K562 (cell line): Measurements from ENCODE around the gene RERE. TPM values are rescaled to one million over a fixed set of nuclear protein-coding genes. Genes with fewer than 3 reads are reported as not detected.
A peak's percentile ranks its signal among the peaks of the same experiment; 100 is the strongest.

Experiments
- ATAC-seq: fragments of 200-7000 bp; cut with Tn5 transposase; 3 replicates; pipeline ENCODE4 v1.9.1; 2020; ENCODE audit warnings: moderate library complexity
- BruUV-seq: library from RNA; stranded (reverse); fragments of 400-500 nt; replicated peaks from 2 replicates; lab custom pipeline; 2021; lab: Mats Ljungman, UMichigan
- CTCF ChIA-PET: fragments of 300-600 bp; formaldehyde crosslinking; extraction: SDS; loops from one replicate; lab custom pipeline; 2021; ENCODE audit warnings: low intra/inter-chr PET ratio; lab: Yijun Ruan, JAX
- POLR2A ChIA-PET: fragments of 300-600, 350-650 bp; sonication (Branson Sonifier 250); formaldehyde crosslinking; extraction: SDS; loops from one replicate; lab custom pipeline; 2021; ENCODE audit warnings: antibody characterized with exemption, inconsistent platforms; lab: Yijun Ruan, JAX
- DNase-seq, 4 experiments: peaks; one replicate each; pipeline versions ENCODE4 v3.0.0 to v3.0.0-alpha.2; 2011 to 2018; ENCODE audit warnings: low spot score in 3 of 4, mixed read lengths in 3 of 4; ENCODE audit errors: extremely low read depth in 1 of 4
- FAIRE-seq: peaks from 2 replicates; lab custom pipeline; 2011; peaks lifted over from hg19 to GRCh38; lab: Jason Lieb, UNC
- H2AFZ ChIP-seq: 2 replicates; pipeline ENCODE4 v1.6.0; 2011; ENCODE audit warnings: low read depth, low read length, control low read depth, inconsistent platforms
- H3K27ac ChIP-seq: fragments of 200-600 bp; 3 replicates; pipeline ENCODE4 v1.8.0; 2011; ENCODE audit warnings: low read depth, mild to moderate bottlenecking, control low read depth, inconsistent platforms, low read length, moderate library complexity, mixed read lengths; ENCODE audit errors: extremely low read depth
- H3K27me3 ChIP-seq, 2 experiments: fragments of 300-600 bp in 1 of 2; 2 replicates in 1 of 2; 3 replicates in 1 of 2; pipeline versions ENCODE4 v1.6.0 to v1.8.0; 2011; ENCODE audit warnings: inconsistent platforms in 2 of 2, low read length in 2 of 2, mild to moderate bottlenecking in 1 of 2, mixed read lengths in 1 of 2, moderate library complexity in 1 of 2; ENCODE audit not compliant: control insufficient read depth in 2 of 2, insufficient read depth in 2 of 2
- H3K36me3 ChIP-seq: fragments of 300-600 bp; 3 replicates; pipeline ENCODE4 v1.8.0; 2011; ENCODE audit warnings: mild to moderate bottlenecking, low read length, inconsistent platforms; ENCODE audit not compliant: control insufficient read depth, insufficient read depth
- H3K4me1 ChIP-seq, 2 experiments: fragments of 200-600 bp in 1 of 2; replicated peaks in 1 of 2; 2 replicates in 1 of 2; 3 replicates in 1 of 2; pipeline versions ENCODE4 v1.5.1 to v1.8.0; 2011; ENCODE audit warnings: inconsistent platforms in 2 of 2, low read length in 2 of 2, mild to moderate bottlenecking in 1 of 2, mixed read lengths in 1 of 2, moderate library complexity in 1 of 2; ENCODE audit not compliant: control insufficient read depth in 2 of 2, insufficient read depth in 2 of 2
- H3K4me2 ChIP-seq: 2 replicates; pipeline ENCODE4 v1.6.1; 2011; ENCODE audit warnings: low read length, control low read depth, inconsistent platforms, mixed read lengths; ENCODE audit not compliant: insufficient read depth
- H3K4me3 ChIP-seq: fragments of 200-600 bp; sonication (generic), shearing (Covaris generic); 2 replicates; pipeline ENCODE4 v1.5.1; 2016; ENCODE audit warnings: control low read depth, inconsistent platforms
- H3K79me2 ChIP-seq: fragments of 200-600 bp; 3 replicates; pipeline ENCODE4 v1.8.0; 2011; ENCODE audit warnings: low read length, inconsistent platforms; ENCODE audit not compliant: control insufficient read depth, insufficient read depth
- H3K9ac ChIP-seq, 2 experiments: 2 replicates each; pipeline versions ENCODE4 v1.6.0 to v1.6.1; 2011; ENCODE audit warnings: low read depth in 2 of 2, low read length in 2 of 2, control low read depth in 1 of 2, inconsistent platforms in 1 of 2, mild to moderate bottlenecking in 1 of 2, mixed read lengths in 1 of 2; ENCODE audit not compliant: insufficient read depth in 1 of 2
- H3K9me1 ChIP-seq: one replicate; pipeline ENCODE4 v1.6.0; 2011; ENCODE audit warnings: inconsistent platforms, mild to moderate bottlenecking, low read length, moderate library complexity; ENCODE audit not compliant: control insufficient read depth, insufficient read depth
- H3K9me3 ChIP-seq: replicated peaks from 2 replicates; pipeline ENCODE4 v1.5.1; 2011; ENCODE audit warnings: low read depth, low read length, inconsistent platforms; ENCODE audit not compliant: control insufficient read depth, insufficient read depth
- H4K20me1 ChIP-seq: replicated peaks from 2 replicates; pipeline ENCODE4 v1.6.1; 2011; ENCODE audit warnings: low read length, inconsistent platforms, mixed read lengths; ENCODE audit not compliant: control insufficient read depth, insufficient read depth
- ARID1B ChIP-seq: fragments of 450-650 bp; IDR thresholded peaks from 2 replicates; pipeline ENCODE4 v1.6.1; 2016; ENCODE audit warnings: antibody characterized with exemption, mild to moderate bottlenecking, inconsistent platforms
- ATF7 ChIP-seq: fragments of 450-650 bp; IDR thresholded peaks from 2 replicates; pipeline ENCODE4 v1.7.1; 2014; ENCODE audit warnings: mild to moderate bottlenecking, moderate library complexity
- CBFA2T2 ChIP-seq: fragments of 450-650 bp; conservative IDR thresholded peaks from 2 replicates; pipeline ENCODE4 v1.6.1; 2017; ENCODE audit warnings: mild to moderate bottlenecking
- CBFA2T3 ChIP-seq: fragments of 450-650 bp; IDR thresholded peaks from 2 replicates; pipeline ENCODE4 v1.6.1; 2017
- EP300 ChIP-seq: IDR thresholded peaks from 2 replicates; pipeline ENCODE4 v1.6.1; 2012; ENCODE audit warnings: low read length, improper control_type of control experiment
- NCOA2 ChIP-seq, 2 experiments: fragments of 450-650 bp; IDR thresholded peaks; 2 replicates each; pipeline ENCODE4 v1.6.1; 2018; ENCODE audit warnings: mild to moderate bottlenecking in 2 of 2, moderate library complexity in 1 of 2; ENCODE audit not compliant: partially characterized antibody in 2 of 2
- NFIC ChIP-seq: fragments of 450-650 bp; IDR thresholded peaks from 2 replicates; pipeline ENCODE4 v1.6.1; 2017; ENCODE audit warnings: mild to moderate bottlenecking, inconsistent platforms
- NR2C1 ChIP-seq, 2 experiments: fragments of 450-650 bp; IDR thresholded peaks; 2 replicates each; pipeline ENCODE4 v1.6.1; 2017; ENCODE audit warnings: mild to moderate bottlenecking in 2 of 2, antibody characterized with exemption in 1 of 2, inconsistent platforms in 1 of 2, missing compliant biosample characterization in 1 of 2, missing genetic modification characterization in 1 of 2
- POLR2AphosphoS5 ChIP-seq: IDR thresholded peaks from 2 replicates; pipeline ENCODE4 v1.6.1; 2011; ENCODE audit warnings: mild to moderate bottlenecking, low read depth, low read length, moderate library complexity; ENCODE audit not compliant: control insufficient read depth, insufficient read depth
- RHOXF2B ChIP-seq: fragments of 250-450 bp; sonication (Bioruptor Pico); conservative IDR thresholded peaks from 2 replicates; pipeline ENCODE4 v1.5.1; 2021
- SMARCC2 ChIP-seq: fragments of 450-650 bp; IDR thresholded peaks from 2 replicates; pipeline ENCODE4 v1.6.1; 2017; ENCODE audit warnings: antibody characterized with exemption, moderate library complexity, mild to moderate bottlenecking, low read depth
- TEAD4 ChIP-seq, 2 experiments: sonication (generic) in 1 of 2; formaldehyde crosslinking in 1 of 2; IDR thresholded peaks; 2 replicates each; pipeline versions ENCODE4 v1.6.1 to v1.8.0; 2012 to 2022; ENCODE audit warnings: borderline replicate concordance in 1 of 2, inconsistent platforms in 1 of 2, low read length in 1 of 2, mild to moderate bottlenecking in 1 of 2, missing genetic modification reagents in 1 of 2
- TOE1 ChIP-seq, 2 experiments: fragments of 450-650 bp in 1 of 2; sonication (generic) in 1 of 2; formaldehyde crosslinking in 1 of 2; IDR thresholded peaks; 2 replicates each; pipeline versions ENCODE4 v1.7.1 to v1.8.0; 2016 to 2022; ENCODE audit warnings: borderline replicate concordance in 2 of 2, mild to moderate bottlenecking in 2 of 2, antibody characterized with exemption in 1 of 2, inconsistent platforms in 1 of 2, low read depth in 1 of 2, missing genetic modification reagents in 1 of 2, moderate library complexity in 1 of 2
- ZBTB49 ChIP-seq: sonication (generic); formaldehyde crosslinking; IDR thresholded peaks from 2 replicates; pipeline ENCODE4 v1.8.0; 2022; ENCODE audit warnings: missing genetic modification reagents, mild to moderate bottlenecking, borderline replicate concordance
- ZNF175 ChIP-seq: fragments of 200-800 bp; sonication (Bioruptor generic); IDR thresholded peaks from 2 replicates; pipeline ENCODE4 v1.6.1; 2016; ENCODE audit warnings: low read depth, mild to moderate bottlenecking, missing genetic modification characterization, missing compliant biosample characterization
- WGBS: fragments of 100-300 bp; shearing (Covaris generic); methylation state at CpG from one replicate; pipeline ENCODE4 v1.1.6; 2016; ENCODE audit warnings: low coverage, mixed read lengths; ENCODE audit not compliant: insufficient coverage; ENCODE audit errors: missing lambda C conversion rate; 5-methylcytosine and 5-hydroxymethylcytosine counted together
- in situ Hi-C: fragments of 300-500 bp; cut with MboI; formaldehyde crosslinking; loops from 4 replicates; pipeline ENCODE4 v1.15.0; 2018; ENCODE audit warnings: inconsistent platforms, mixed read lengths
- intact Hi-C: fragments of 100-400 bp; cut with micrococcal nuclease; formaldehyde crosslinking; loops from 2 replicates; pipeline ENCODE4 v1.14.2; 2022
- polyA plus RNA-seq, 8 experiments: library from polyadenylated mRNA; depleted of rRNA in 4 of 8; stranded (reverse) in 5 of 8; unstranded in 3 of 8; fragments of >200 nt; fragmentation: Nextera tagmentation in 2 of 8; fragmentation: Illumina TruSeq in 1 of 8; extraction: Ambion mirVana in 2 of 8; extraction: Trizol in 1 of 8; gene quantifications; 2 replicates each; pipeline versions ENCODE4 v1.2.1 to v1.2.3, GENCODE V29; 2011 to 2014; ENCODE audit warnings: inconsistent platforms in 1 of 8, missing spikeins in 1 of 8
- total RNA-seq, 7 experiments: library from RNA; depleted of rRNA in 6 of 7; stranded (reverse); fragments of >200 nt in 6 of 7; fragmentation: Illumina TruSeq in 2 of 7; extraction: Trizol in 2 of 7; gene quantifications; 2 replicates each; pipeline versions ENCODE4 v1.2.1 to v1.2.3, GENCODE V29; 2011 to 2021; ENCODE audit warnings: low replicate concordance in 1 of 7
- TF ChIP-seq, protein P1 (sequence below): fragments of 450-650 bp; IDR thresholded peaks from 2 replicates; pipeline ENCODE4 v1.6.1; 2014; ENCODE audit warnings: low read depth, mild to moderate bottlenecking, moderate library complexity, borderline replicate concordance
- TF ChIP-seq, protein P2 (sequence below): sonication (generic); IDR thresholded peaks from 2 replicates; pipeline ENCODE4 v1.6.1; 2016

The RERE gene
- total and polyA plus RNA-seq, 9 of the 15 experiments (the other 6 are each of a cell fraction or from before 2014, with no cell fraction given) = 3.0 to 51.5 (median 13.4) TPM

- ChIA-PET POLR2A (interaction anchor here (0.9 to 2.6 kb wide), 5 partner anchors 8 to 59 kb away, joined by 3 to 11 read pairs (median 4); no protein-coding TSS in a partner anchor), CTCF (no interaction called here)
- peaks cover 34 to 50% of the 10 kb centered on the region in 2 experiments for H3K4me1 ChIP-seq
- no peak overlapping the region for H3K4me3 ChIP-seq
- peak; percentile 73 for FAIRE-seq
- H3K79me2 ChIP-seq = peaks cover 73% of the 10 kb centered on the region
- no TSS peak for BruUV-seq
- intact Hi-C loops = no loop called here
- no peaks in the 10 kb centered on the region for H3K9me3 ChIP-seq
- peak; percentile 36 to 79 (median 54) for DNase-seq
- H2AFZ ChIP-seq = peak overlapping the region; percentile 34; the same call in 1 of the 2 replicates
- peak overlapping the region in 1 of 2 experiments; percentile 82; a peak in 2 of 4 replicates for H3K9ac ChIP-seq
- 0% methylated on average over 1 of the region's 1 CpG for WGBS
- no peaks in the 10 kb centered on the region for H3K9me1 ChIP-seq
- H4K20me1 ChIP-seq = no peaks in the 10 kb centered on the region
- H3K27ac ChIP-seq = peak overlapping the region; percentile 98
- in situ Hi-C loops = no loop called here
- no peaks in the 10 kb centered on the region for H3K27me3 ChIP-seq
- peaks cover 8% of the 10 kb centered on the region for H3K36me3 ChIP-seq
- ATAC-seq = peak; percentile 53
- H3K4me2 ChIP-seq = peak overlapping the region; percentile 56
- TF ChIP-seq POLR2AphosphoS5 = peak; percentile 48; the same call in 1 of the 2 replicates
- TF ChIP-seq, protein P1, sequence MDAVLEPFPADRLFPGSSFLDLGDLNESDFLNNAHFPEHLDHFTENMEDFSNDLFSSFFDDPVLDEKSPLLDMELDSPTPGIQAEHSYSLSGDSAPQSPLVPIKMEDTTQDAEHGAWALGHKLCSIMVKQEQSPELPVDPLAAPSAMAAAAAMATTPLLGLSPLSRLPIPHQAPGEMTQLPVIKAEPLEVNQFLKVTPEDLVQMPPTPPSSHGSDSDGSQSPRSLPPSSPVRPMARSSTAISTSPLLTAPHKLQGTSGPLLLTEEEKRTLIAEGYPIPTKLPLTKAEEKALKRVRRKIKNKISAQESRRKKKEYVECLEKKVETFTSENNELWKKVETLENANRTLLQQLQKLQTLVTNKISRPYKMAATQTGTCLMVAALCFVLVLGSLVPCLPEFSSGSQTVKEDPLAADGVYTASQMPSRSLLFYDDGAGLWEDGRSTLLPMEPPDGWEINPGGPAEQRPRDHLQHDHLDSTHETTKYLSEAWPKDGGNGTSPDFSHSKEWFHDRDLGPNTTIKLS = no peak
- no peak for TF ChIP-seq RHOXF2B (CRISPR knock-in tag)
- TF ChIP-seq ARID1B = peak; percentile 63
- TF ChIP-seq ZBTB49 = no peak
- peak; percentile 14; the same call in 1 of the 2 replicates for TF ChIP-seq NR2C1 (IDR thresholded peaks at IDR 0.05)
- no peak for TF ChIP-seq NR2C1 (tag; IDR thresholded peaks at IDR 0.05)
- peak; percentile 84 for TF ChIP-seq CBFA2T3
- peak; percentile 64; the same call in 1 of the 2 replicates for TF ChIP-seq EP300
- TF ChIP-seq TOE1 (IDR thresholded peaks at IDR 0.05; ENCODE audit: borderline replicate concordance) = 0 out of 2 replicates have a peak, but pooled peaks have one; percentile 7
- no peak for TF ChIP-seq TOE1 (CRISPR knock-in tag; IDR thresholded peaks at IDR 0.05; ENCODE audit: borderline replicate concordance, low read depth)
- peak; percentile 25 for TF ChIP-seq NFIC
- 0 out of 2 replicates have a peak, but pooled peaks have one; percentile 21 for TF ChIP-seq SMARCC2
- TF ChIP-seq, protein P2, sequence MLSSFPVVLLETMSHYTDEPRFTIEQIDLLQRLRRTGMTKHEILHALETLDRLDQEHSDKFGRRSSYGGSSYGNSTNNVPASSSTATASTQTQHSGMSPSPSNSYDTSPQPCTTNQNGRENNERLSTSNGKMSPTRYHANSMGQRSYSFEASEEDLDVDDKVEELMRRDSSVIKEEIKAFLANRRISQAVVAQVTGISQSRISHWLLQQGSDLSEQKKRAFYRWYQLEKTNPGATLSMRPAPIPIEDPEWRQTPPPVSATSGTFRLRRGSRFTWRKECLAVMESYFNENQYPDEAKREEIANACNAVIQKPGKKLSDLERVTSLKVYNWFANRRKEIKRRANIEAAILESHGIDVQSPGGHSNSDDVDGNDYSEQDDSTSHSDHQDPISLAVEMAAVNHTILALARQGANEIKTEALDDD = peak; percentile 64; the same call in 1 of the 2 replicates
- peak; percentile 74 for TF ChIP-seq TEAD4 (IDR thresholded peaks at IDR 0.05; ENCODE audit: low read length)
- no peak for TF ChIP-seq TEAD4 (CRISPR knock-in tag; IDR thresholded peaks at IDR 0.05; ENCODE audit: borderline replicate concordance)
- peak; percentile 13; the same call in 1 of the 2 replicates for TF ChIP-seq ATF7
- TF ChIP-seq CBFA2T2 = peak; percentile 64
- 0 out of 2 replicates have a peak, but pooled peaks have one; percentile 45 for TF ChIP-seq ZNF175
- peak in 1 of 2 experiments; percentile 56 for TF ChIP-seq NCOA2 (IDR thresholded peaks at IDR 0.05; ENCODE audit: partially characterized antibody in 2 of 2)
Observed at GRCh38 chr1:8790987-8791386, 26.5 kb downstream of the RERE start.
